IPS-18c (cell line): ENCODE results near the gene TYMS.

Source experiments
- H3K4me3 ChIP-seq: 2 replicates; pipeline ENCODE4 v1.7.0; 2013; ENCODE audit warnings: low read depth, mild to moderate bottlenecking, low read length, moderate library complexity; ENCODE audit not compliant: insufficient read depth
- H3K9me3 ChIP-seq: one replicate; pipeline ENCODE4 v1.6.1; 2013; ENCODE audit warnings: mild to moderate bottlenecking, low read length, moderate library complexity; ENCODE audit not compliant: control insufficient read depth, insufficient read depth

The TYMS gene

GRCh38 chr18:634551-635045 is 22.9 kb upstream of the TYMS start:
- Histone ChIP-seq H3K9me3 (no peaks in the 10 kb centered on the region), H3K4me3 (no peak overlapping the region; the same call in 1 of the 2 replicates)

- no peak overlapping the region; the same call in 1 of the 2 replicates for H3K4me3 ChIP-seq
- H3K9me3 ChIP-seq: no peaks in the 10 kb centered on the region
Measured at GRCh38 chr18:635171-635570, 22.3 kb upstream of the TYMS start.

GRCh38 chr18:641224-641623 is 16.2 kb upstream of the TYMS start:
- Histone ChIP-seq H3K4me3 (no peak overlapping the region), H3K9me3 (no peaks in the 10 kb centered on the region)

GRCh38 chr18:644395-645004 is 13.0 kb upstream of the TYMS start:
- H3K4me3 ChIP-seq: no peak overlapping the region

GRCh38 chr18:647304-647703 is 10.1 kb upstream of the TYMS start:
- Histone ChIP-seq H3K9me3 (no peaks in the 10 kb centered on the region), H3K4me3 (no peak overlapping the region)

More at GRCh38 chr18:644395-645004, 13.0 kb upstream of the TYMS start:
- no peaks in the 10 kb centered on the region for H3K9me3 ChIP-seq

GRCh38 chr18:649341-649740 is 8.1 kb upstream of the TYMS start:
- Histone ChIP-seq H3K9me3 (no peaks in the 10 kb centered on the region), H3K4me3 (no peak overlapping the region)

- no peak overlapping the region for H3K4me3 ChIP-seq
- no peaks in the 10 kb centered on the region for H3K9me3 ChIP-seq
Measured at GRCh38 chr18:650428-650858, 7.0 kb upstream of the TYMS start.

GRCh38 chr18:652131-652530 is 5.3 kb upstream of the TYMS start:
- Histone ChIP-seq H3K4me3 (no peak overlapping the region), H3K9me3 (no peaks in the 10 kb centered on the region)

- H3K9me3 ChIP-seq: no peaks in the 10 kb centered on the region
- no peak overlapping the region for H3K4me3 ChIP-seq
Measured at GRCh38 chr18:653512-653911, 3.9 kb upstream of the TYMS start.

GRCh38 chr18:654601-655000 is 2.9 kb upstream of the TYMS start:
- Histone ChIP-seq H3K9me3 (peaks cover under 1% of the 10 kb centered on the region), H3K4me3 (no peak overlapping the region)

- Histone ChIP-seq H3K4me3 (no peak overlapping the region), H3K9me3 (peaks cover 2% of the 10 kb centered on the region)
Measured at GRCh38 chr18:655445-655844, 2.0 kb upstream of the TYMS start.

- Histone ChIP-seq H3K9me3 (peaks cover 2% of the 10 kb centered on the region), H3K4me3 (peak overlapping the region; percentile 93)
Measured at GRCh38 chr18:658001-658946, 821 bp downstream of the TYMS start.

GRCh38 chr18:658947-659533 is 1.6 kb downstream of the TYMS start:
- Histone ChIP-seq H3K9me3 (peaks cover 2% of the 10 kb centered on the region), H3K4me3 (peak overlapping the region; percentile 93)

- Histone ChIP-seq H3K9me3 (peaks cover 2% of the 10 kb centered on the region), H3K4me3 (no peak overlapping the region)
Measured at GRCh38 chr18:659597-659996, 2.1 kb downstream of the TYMS start.

GRCh38 chr18:662197-662596 is 4.7 kb downstream of the TYMS start:
- Histone ChIP-seq H3K4me3 (no peak overlapping the region), H3K9me3 (peaks cover 4% of the 10 kb centered on the region)

- Histone ChIP-seq H3K9me3 (peaks cover 2% of the 10 kb centered on the region), H3K4me3 (no peak overlapping the region)
Measured at GRCh38 chr18:666177-666576, 8.7 kb downstream of the TYMS start.

- peaks cover 2% of the 10 kb centered on the region for H3K9me3 ChIP-seq
- no peak overlapping the region for H3K4me3 ChIP-seq
Measured at GRCh38 chr18:666628-667027, 9.2 kb downstream of the TYMS start.

- no peak overlapping the region for H3K4me3 ChIP-seq
- peaks cover 2% of the 10 kb centered on the region for H3K9me3 ChIP-seq
Measured at GRCh38 chr18:668260-668659, 10.8 kb downstream of the TYMS start.
